Subcutaneous abdominal adipose tissue (tissue), 5 donors: ENCODE measurements around the gene LSM12.
A peak's percentile ranks its signal among the peaks of the same experiment; 100 is the strongest.
"Not testable (repeated sequence)": the region's sequence is repeated elsewhere in the genome, so short reads cannot be mapped to it uniquely, and the experiment has no call there.

ENCODE experiments used
- H3K27ac ChIP-seq: one replicate; pipeline ENCODE4 v1.7.0; 2013; ENCODE audit warnings: low read depth, mild to moderate bottlenecking, inconsistent platforms, low read length, moderate library complexity
- H3K27me3 ChIP-seq, 5 donors: one replicate each; pipeline ENCODE4 v1.7.0; 2013; ENCODE audit warnings: low read length in 5 of 5, inconsistent platforms in 1 of 5; ENCODE audit not compliant: control insufficient read depth in 5 of 5, insufficient read depth in 4 of 5
- H3K36me3 ChIP-seq, 5 donors: one replicate each; pipeline ENCODE4 v1.7.0; 2013; ENCODE audit warnings: low read length in 5 of 5; ENCODE audit not compliant: control insufficient read depth in 5 of 5, insufficient read depth in 5 of 5
- H3K4me1 ChIP-seq, 5 donors: one replicate each; pipeline ENCODE4 v1.7.0; 2013; ENCODE audit warnings: low read length in 5 of 5, mild to moderate bottlenecking in 3 of 5, moderate library complexity in 1 of 5; ENCODE audit not compliant: control insufficient read depth in 5 of 5, insufficient read depth in 5 of 5
- H3K4me3 ChIP-seq, 5 donors: one replicate each; pipeline ENCODE4 v1.7.0; 2013; ENCODE audit warnings: low read length in 5 of 5, low read depth in 1 of 5
- H3K9ac ChIP-seq, 5 donors: one replicate each; pipeline ENCODE4 v1.7.0; 2013; ENCODE audit warnings: low read length in 5 of 5, mild to moderate bottlenecking in 4 of 5, moderate library complexity in 3 of 5
- H3K9me3 ChIP-seq, 5 donors: one replicate each; pipeline ENCODE4 v1.7.0; 2013; ENCODE audit warnings: low read length in 5 of 5; ENCODE audit not compliant: control insufficient read depth in 5 of 5
- donor health status: healthy.
- donor health status: healthy.
- donor health status: healthy.
- donor health status: healthy.
- donor health status: healthy.

LSM12 gene

GRCh38 chr17:44067545-44067940, 1.1 kb upstream of the LSM12 start:
- Histone ChIP-seq H3K9ac (no peak overlapping the region), H3K27me3 (no peaks in the 10 kb centered on the region), H3K27ac (no peak overlapping the region), H3K36me3 (peaks cover 0 to 12% (median 7%) of the 10 kb centered on the region in 5 donors), H3K9me3 (no peaks in the 10 kb centered on the region), H3K4me1 (peaks cover 8 to 42% (median 38%) of the 10 kb centered on the region in 5 donors), H3K4me3 (no peak overlapping the region)

GRCh38 chr17:44065668-44066203, 735 bp downstream of the LSM12 start:
- H3K4me3 ChIP-seq: peak overlapping the region; percentile 72 to 86 (median 78)
- no peaks in the 10 kb centered on the region for H3K9me3 ChIP-seq
- peaks cover 3 to 31% (median 24%) of the 10 kb centered on the region in 5 donors for H3K4me1 ChIP-seq
- peak overlapping the region; percentile 76 to 86 (median 80) for H3K9ac ChIP-seq
- peak overlapping the region; percentile 88 for H3K27ac ChIP-seq
- peaks cover 6 to 24% (median 15%) of the 10 kb centered on the region in 5 donors for H3K36me3 ChIP-seq
- no peaks in the 10 kb centered on the region for H3K27me3 ChIP-seq

GRCh38 chr17:44063704-44064639, 2.5 kb downstream of the LSM12 start:
- H3K36me3 ChIP-seq: peaks cover 10 to 35% (median 18%) of the 10 kb centered on the region in 5 donors
- no peak overlapping the region for H3K27ac ChIP-seq
- peaks cover 3 to 23% (median 20%) of the 10 kb centered on the region in 5 donors for H3K4me1 ChIP-seq
- H3K4me3 ChIP-seq: no peak overlapping the region
- no peaks in the 10 kb centered on the region for H3K9me3 ChIP-seq
- no peaks in the 10 kb centered on the region for H3K27me3 ChIP-seq
- no peak overlapping the region for H3K9ac ChIP-seq

GRCh38 chr17:44062871-44063270, 3.6 kb downstream of the LSM12 start:
- Histone ChIP-seq H3K36me3 (peaks cover 10 to 42% (median 24%) of the 10 kb centered on the region in 5 donors), H3K27me3 (no peaks in the 10 kb centered on the region), H3K9me3 (no peaks in the 10 kb centered on the region), H3K4me1 (peaks cover 3 to 23% (median 20%) of the 10 kb centered on the region in 5 donors), H3K27ac (no peak overlapping the region), H3K4me3 (no peak overlapping the region), H3K9ac (no peak overlapping the region)

- Histone ChIP-seq H3K27me3 (no peaks in the 10 kb centered on the region), H3K27ac (no peak overlapping the region), H3K9ac (no peak overlapping the region), H3K36me3 (peaks cover 10 to 46% (median 25%) of the 10 kb centered on the region in 5 donors), H3K4me3 (no peak overlapping the region), H3K4me1 (peaks cover 3 to 10% (median 10%) of the 10 kb centered on the region in 5 donors), H3K9me3 (no peaks in the 10 kb centered on the region)
Observed at GRCh38 chr17:44061446-44061845, 5.0 kb downstream of the LSM12 start.

- H3K9ac ChIP-seq: no peak overlapping the region
- no peak overlapping the region for H3K27ac ChIP-seq
- no peak overlapping the region for H3K4me3 ChIP-seq
- peaks cover 10 to 53% (median 30%) of the 10 kb centered on the region in 5 donors for H3K36me3 ChIP-seq
- no peaks in the 10 kb centered on the region for H3K27me3 ChIP-seq
- H3K4me1 ChIP-seq: peaks cover 0 to 3% (median 2%) of the 10 kb centered on the region in 5 donors
- H3K9me3 ChIP-seq: no peaks in the 10 kb centered on the region
Observed at GRCh38 chr17:44059101-44059892, 7.2 kb downstream of the LSM12 start.

- Histone ChIP-seq H3K36me3 (peaks cover 4 to 64% (median 45%) of the 10 kb centered on the region in 5 donors), H3K27ac (no peak overlapping the region)
Observed at GRCh38 chr17:44053125-44053872, 13.2 kb downstream of the LSM12 start.

GRCh38 chr17:44049294-44050060, 17.0 kb downstream of the LSM12 start:
- peaks cover 4 to 61% (median 37%) of the 10 kb centered on the region in 5 donors for H3K36me3 ChIP-seq

More at GRCh38 chr17:44053125-44053872, 13.2 kb downstream of the LSM12 start:
- Histone ChIP-seq H3K4me3 (no peak overlapping the region), H3K4me1 (peaks cover 0 to 5% (median 0%) of the 10 kb centered on the region in 5 donors), H3K9ac (no peak overlapping the region), H3K9me3 (no peaks in the 10 kb centered on the region), H3K27me3 (no peaks in the 10 kb centered on the region)

GRCh38 chr17:44046893-44047292, 19.6 kb downstream of the LSM12 start:
- H3K36me3 ChIP-seq: peaks cover 0 to 40% (median 28%) of the 10 kb centered on the region in 5 donors

More at GRCh38 chr17:44049294-44050060, 17.0 kb downstream of the LSM12 start:
- H3K27me3 ChIP-seq: no peaks in the 10 kb centered on the region
- H3K4me1 ChIP-seq: peaks cover 0 to 6% (median under 1%) of the 10 kb centered on the region in 5 donors
- H3K4me3 ChIP-seq: no peak overlapping the region
- no peak overlapping the region for H3K27ac ChIP-seq
- H3K9ac ChIP-seq: no peak overlapping the region
- no peaks in the 10 kb centered on the region for H3K9me3 ChIP-seq

More at GRCh38 chr17:44046893-44047292, 19.6 kb downstream of the LSM12 start:
- H3K9ac ChIP-seq, H3K9me3 ChIP-seq, H3K4me3 ChIP-seq, H3K27me3 ChIP-seq, H3K27ac ChIP-seq: not testable (repeated sequence)
- H3K4me1 ChIP-seq: peaks cover 0 to 17% (median 13%) of the 10 kb centered on the region in 5 donors
